Erythroblast (primary cell): Measurements from ENCODE around the gene ASB7.

Experiments used
- GATA1 ChIP-seq: IDR thresholded peaks from 2 replicates; pipeline ENCODE4 v1.6.1; 2011; ENCODE audit warnings: low read depth, mild to moderate bottlenecking, control low read depth, low read length, moderate library complexity
- POLR2A ChIP-seq: IDR thresholded peaks from 2 replicates; pipeline ENCODE4 v1.6.1; 2011; ENCODE audit warnings: mild to moderate bottlenecking, low read length

DNA sequence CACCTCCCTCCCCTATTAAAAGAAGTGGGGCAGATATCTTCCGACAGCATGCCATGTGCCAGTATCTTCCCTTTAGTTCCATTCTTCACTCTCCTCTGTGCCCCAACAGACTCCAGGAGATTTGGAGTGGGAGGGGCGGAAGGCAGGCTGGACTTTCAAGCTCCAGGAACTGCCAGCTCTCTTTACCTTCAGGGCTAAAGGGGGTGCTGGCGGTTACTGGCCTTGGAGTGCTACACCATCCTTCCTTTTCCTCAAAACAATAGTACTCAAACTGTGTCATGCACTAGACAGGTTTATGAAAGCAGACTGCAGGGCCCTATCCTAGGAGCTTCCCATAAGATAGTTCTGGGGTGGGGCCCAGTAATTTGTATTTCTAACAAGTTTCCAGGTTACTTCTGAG lies 6.4 kb upstream of the ASB7 start:
- no peak for TF ChIP-seq POLR2A
- no peak for TF ChIP-seq GATA1
